ENCODE measurements around the gene SOBP. TPM values are rescaled to one million over a fixed set of nuclear protein-coding genes. Genes with fewer than 3 reads are reported as not detected.

The SOBP gene
- total and polyA plus RNA-seq, 2 donors (not counting 3 experiments of a cell fraction or from before 2014, with no cell fraction given) = 0.35 to 6.6 TPM

DNA sequence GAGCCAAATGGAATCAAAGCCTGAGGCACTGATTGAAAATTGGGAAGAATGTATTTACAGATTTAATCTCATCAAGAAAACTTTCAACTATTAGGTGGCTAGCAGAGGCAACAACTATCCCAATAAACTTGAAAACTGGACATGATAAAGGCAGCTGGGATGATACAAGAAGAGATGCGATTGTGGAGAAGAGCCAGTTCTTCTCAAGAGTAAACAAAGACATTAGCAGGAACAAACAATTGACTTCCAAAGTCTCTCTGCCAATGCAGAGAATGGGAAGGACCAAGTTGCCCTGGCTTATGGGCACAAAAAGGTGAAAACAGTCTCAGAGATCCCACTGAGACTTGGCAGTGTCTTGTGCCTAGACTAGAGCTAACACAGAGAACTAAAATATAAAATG, 132.4 kb downstream of the SOBP start:
- H3K27ac ChIP-seq (ENCODE audit: insufficient read depth, low read depth, low read length) = no peak overlapping the region
- FAIRE-seq (no peak), DNase-seq (ENCODE audit: low read depth, low spot score) (no peak)
- no peaks in the 10 kb centered on the region for H3K9me1 ChIP-seq (replicated peaks; ENCODE audit: control insufficient read depth, extremely low read depth, insufficient read depth, low read length)
- no peak overlapping the region for H3K4me2 ChIP-seq (ENCODE audit: insufficient read depth, low read length)
- H2AFZ ChIP-seq (ENCODE audit: low read depth, low read length) = no peak overlapping the region
- H3K4me3 ChIP-seq (replicated peaks in 1 of 3; ENCODE audit: insufficient read depth in 1 of 3, low read depth in 1 of 3, low read length in 3 of 3) = no peak overlapping the region
- no peaks in the 10 kb centered on the region for H3K79me2 ChIP-seq (ENCODE audit: control insufficient read depth, insufficient read depth, low read length)
- dilution Hi-C loops (cut with MboI; ENCODE audit: extremely low pct_ligation_motif_present, low sequenced_read_pairs) (no loop called here), intact Hi-C loops (cut with micrococcal nuclease) (no loop called here)
- ChIA-PET POLR2A (no interaction called here), CTCF (interaction anchor here (1.2 kb wide), 1 partner anchor 24 kb away, joined by 3 read pairs; no protein-coding TSS in a partner anchor)
- H3K36me3 ChIP-seq (ENCODE audit: control insufficient read depth in 2 of 2, extremely low read depth in 1 of 2, insufficient read depth in 2 of 2, low read length in 2 of 2) = no peaks in the 10 kb centered on the region
- no peaks in the 10 kb centered on the region for H3K9me3 ChIP-seq (replicated peaks; ENCODE audit: control insufficient read depth, insufficient read depth, low read length)
- H3K4me1 ChIP-seq (ENCODE audit: control insufficient read depth, extremely low read depth, insufficient read depth, low read length) = peaks cover 20% of the 10 kb centered on the region
- TF ChIP-seq MYC (IDR thresholded peaks at IDR 0.05; ENCODE audit: low read depth, low read length) (no peak), POLR2AphosphoS5 (IDR thresholded peaks at IDR 0.05; ENCODE audit: insufficient read depth, low read depth, low read length) (no peak), JUN (IDR thresholded peaks at IDR 0.05; ENCODE audit: borderline replicate concordance, insufficient read depth, insufficient read length, low read depth) (no peak), EZH2 (IDR thresholded peaks at IDR 0.05; ENCODE audit: borderline replicate concordance, low read depth, low read length, severe bottlenecking) (no peak), GATA2 (IDR thresholded peaks at IDR 0.05; ENCODE audit: insufficient read depth, insufficient read length, low read depth, low read length) (no peak), FOS (IDR thresholded peaks at IDR 0.05; ENCODE audit: borderline replicate concordance, insufficient read depth, low read length) (no peak), POLR2A (IDR thresholded peaks at IDR 0.05; ENCODE audit: low read depth, low read length) (no peak)
- TF ChIP-seq, protein P1, sequence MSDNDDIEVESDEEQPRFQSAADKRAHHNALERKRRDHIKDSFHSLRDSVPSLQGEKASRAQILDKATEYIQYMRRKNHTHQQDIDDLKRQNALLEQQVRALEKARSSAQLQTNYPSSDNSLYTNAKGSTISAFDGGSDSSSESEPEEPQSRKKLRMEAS (IDR thresholded peaks at IDR 0.05; ENCODE audit: insufficient read depth, insufficient read length) = no peak
- TF ChIP-seq, protein P2, sequence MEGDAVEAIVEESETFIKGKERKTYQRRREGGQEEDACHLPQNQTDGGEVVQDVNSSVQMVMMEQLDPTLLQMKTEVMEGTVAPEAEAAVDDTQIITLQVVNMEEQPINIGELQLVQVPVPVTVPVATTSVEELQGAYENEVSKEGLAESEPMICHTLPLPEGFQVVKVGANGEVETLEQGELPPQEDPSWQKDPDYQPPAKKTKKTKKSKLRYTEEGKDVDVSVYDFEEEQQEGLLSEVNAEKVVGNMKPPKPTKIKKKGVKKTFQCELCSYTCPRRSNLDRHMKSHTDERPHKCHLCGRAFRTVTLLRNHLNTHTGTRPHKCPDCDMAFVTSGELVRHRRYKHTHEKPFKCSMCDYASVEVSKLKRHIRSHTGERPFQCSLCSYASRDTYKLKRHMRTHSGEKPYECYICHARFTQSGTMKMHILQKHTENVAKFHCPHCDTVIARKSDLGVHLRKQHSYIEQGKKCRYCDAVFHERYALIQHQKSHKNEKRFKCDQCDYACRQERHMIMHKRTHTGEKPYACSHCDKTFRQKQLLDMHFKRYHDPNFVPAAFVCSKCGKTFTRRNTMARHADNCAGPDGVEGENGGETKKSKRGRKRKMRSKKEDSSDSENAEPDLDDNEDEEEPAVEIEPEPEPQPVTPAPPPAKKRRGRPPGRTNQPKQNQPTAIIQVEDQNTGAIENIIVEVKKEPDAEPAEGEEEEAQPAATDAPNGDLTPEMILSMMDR (IDR thresholded peaks at IDR 0.05; ENCODE audit: extremely low read depth in 1 of 2, insufficient read depth in 1 of 2, low read depth in 1 of 2, low read length in 2 of 2) = no peak
- H3K27me3 ChIP-seq (ENCODE audit: control insufficient read depth in 2 of 2, insufficient read depth in 2 of 2, low read length in 2 of 2) = no peaks in the 10 kb centered on the region
- H3K9ac ChIP-seq (replicated peaks; ENCODE audit: extremely low read depth, insufficient read depth, low read length) = no peak overlapping the region
- BruUV-seq (replicated peaks) = no TSS peak
- no peaks in the 10 kb centered on the region for H4K20me1 ChIP-seq (replicated peaks; ENCODE audit: control insufficient read depth, extremely low read depth, insufficient read depth, low read length)
